ENCODE results near the gene PAX5. TPM values are rescaled to one million over a fixed set of nuclear protein-coding genes. Genes with fewer than 3 reads are reported as not detected.

The PAX5 gene
- total RNA-seq, 1 experiment from 2014 or later = 6.6 TPM

GRCh38 chr9:36922548-36922947 is 111.5 kb downstream of the PAX5 start:
- POLR2A ChIA-PET = no interaction called here

GRCh38 chr9:36914212-36914577 is 119.9 kb downstream of the PAX5 start:
- CTCF ChIA-PET = interaction anchor here (0.8 to 4.7 kb wide), 16 partner anchors 10 to 497 kb away, joined by 3 to 19 read pairs (median 4); no protein-coding TSS in a partner anchor

More at GRCh38 chr9:36922548-36922947, 111.5 kb downstream of the PAX5 start:
- TF ChIP-seq KAT7 (CRISPR knock-in tag; IDR thresholded peaks at IDR 0.05; ENCODE audit: borderline replicate concordance) = no peak
- no peak for TF ChIP-seq FOXP1 (CRISPR knock-in tag; IDR thresholded peaks at IDR 0.05; ENCODE audit: borderline replicate concordance)
- TF ChIP-seq TP53 (CRISPR knock-in tag; IDR thresholded peaks at IDR 0.05) = no peak
- Mint-ChIP-seq H3K4me3 (no peak overlapping the region), H3K9me3 (peaks cover 6% of the 10 kb centered on the region; the same call in 1 of the 2 replicates), H3K36me3 (no peaks in the 10 kb centered on the region), H3K27ac (no peak overlapping the region), H3K4me1 (0 out of 2 replicates have a peak, but pooled peaks cover 4% of the 10 kb centered on the region), H3K27me3 (ENCODE audit: low read depth) (no peaks in the 10 kb centered on the region)
- DNase-seq (ENCODE audit: low spot score) (no peak), ATAC-seq (no peak)
- CTCF ChIA-PET = interaction anchor here (0.7 to 1.3 kb wide), 2 partner anchors 9 to 49 kb away, joined by 4 to 7 read pairs; no protein-coding TSS in a partner anchor

DNA sequence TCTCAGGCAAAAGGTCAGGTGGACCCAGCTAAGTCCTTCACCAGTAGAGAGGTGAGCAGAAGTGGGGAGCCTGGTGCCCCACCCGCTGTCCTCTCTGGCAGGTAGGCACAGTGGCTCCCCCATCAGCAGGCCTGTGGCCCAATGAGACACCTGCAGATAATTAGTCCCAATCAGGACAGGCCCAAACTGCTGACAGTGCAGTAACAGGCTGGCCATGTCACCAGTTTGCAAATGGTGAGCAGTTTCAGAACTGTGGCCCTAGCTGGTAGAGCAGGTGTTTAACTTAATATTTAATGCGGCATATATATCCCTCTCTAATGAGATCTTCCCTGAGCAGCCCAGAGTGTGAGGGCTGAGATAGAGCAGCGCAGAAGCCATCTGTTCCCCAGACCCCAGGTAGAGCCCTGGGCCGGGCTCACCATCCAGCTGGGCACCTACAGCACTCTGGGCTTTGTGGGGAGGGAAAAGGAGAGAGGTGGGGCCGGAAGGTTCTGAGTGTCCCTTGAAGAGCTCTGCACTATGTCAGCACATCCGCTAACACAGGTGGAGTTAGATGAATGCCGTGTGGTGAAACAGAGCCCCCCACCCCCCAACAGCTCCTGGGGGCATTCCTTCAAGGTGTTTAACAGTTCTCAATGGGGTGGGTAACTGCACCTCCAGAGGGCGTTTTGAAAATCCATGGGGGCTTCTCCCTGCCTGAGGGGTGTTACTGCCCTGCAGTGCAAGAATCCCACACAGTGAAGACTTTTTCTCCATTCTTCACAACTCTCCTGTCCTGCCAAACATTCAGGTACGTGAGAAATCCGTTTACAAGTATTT is 120.5 kb downstream of the PAX5 start:
- ATAC-seq (peak; percentile 88), DNase-seq (ENCODE audit: low spot score) (peak; percentile 46)
- H3K4me3 Mint-ChIP-seq = no peak overlapping the region
- H3K9me3 Mint-ChIP-seq = peaks cover 7% of the 10 kb centered on the region
- ChIA-PET CTCF (interaction anchor here (0.5 to 4.7 kb wide), 25 partner anchors 9 to 498 kb away, joined by 3 to 19 read pairs (median 4); no protein-coding TSS in a partner anchor), POLR2A (no interaction called here)
- H3K27ac Mint-ChIP-seq = no peak overlapping the region
- no peaks in the 10 kb centered on the region for H3K27me3 Mint-ChIP-seq (ENCODE audit: low read depth)
- H3K36me3 Mint-ChIP-seq = no peaks in the 10 kb centered on the region
- peaks cover 8% of the 10 kb centered on the region for H3K4me1 Mint-ChIP-seq
- TF ChIP-seq, protein P1, sequence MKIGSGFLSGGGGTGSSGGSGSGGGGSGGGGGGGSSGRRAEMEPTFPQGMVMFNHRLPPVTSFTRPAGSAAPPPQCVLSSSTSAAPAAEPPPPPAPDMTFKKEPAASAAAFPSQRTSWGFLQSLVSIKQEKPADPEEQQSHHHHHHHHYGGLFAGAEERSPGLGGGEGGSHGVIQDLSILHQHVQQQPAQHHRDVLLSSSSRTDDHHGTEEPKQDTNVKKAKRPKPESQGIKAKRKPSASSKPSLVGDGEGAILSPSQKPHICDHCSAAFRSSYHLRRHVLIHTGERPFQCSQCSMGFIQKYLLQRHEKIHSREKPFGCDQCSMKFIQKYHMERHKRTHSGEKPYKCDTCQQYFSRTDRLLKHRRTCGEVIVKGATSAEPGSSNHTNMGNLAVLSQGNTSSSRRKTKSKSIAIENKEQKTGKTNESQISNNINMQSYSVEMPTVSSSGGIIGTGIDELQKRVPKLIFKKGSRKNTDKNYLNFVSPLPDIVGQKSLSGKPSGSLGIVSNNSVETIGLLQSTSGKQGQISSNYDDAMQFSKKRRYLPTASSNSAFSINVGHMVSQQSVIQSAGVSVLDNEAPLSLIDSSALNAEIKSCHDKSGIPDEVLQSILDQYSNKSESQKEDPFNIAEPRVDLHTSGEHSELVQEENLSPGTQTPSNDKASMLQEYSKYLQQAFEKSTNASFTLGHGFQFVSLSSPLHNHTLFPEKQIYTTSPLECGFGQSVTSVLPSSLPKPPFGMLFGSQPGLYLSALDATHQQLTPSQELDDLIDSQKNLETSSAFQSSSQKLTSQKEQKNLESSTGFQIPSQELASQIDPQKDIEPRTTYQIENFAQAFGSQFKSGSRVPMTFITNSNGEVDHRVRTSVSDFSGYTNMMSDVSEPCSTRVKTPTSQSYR (CRISPR knock-in tag; IDR thresholded peaks at IDR 0.05) = no peak
- TF ChIP-seq, protein P2, sequence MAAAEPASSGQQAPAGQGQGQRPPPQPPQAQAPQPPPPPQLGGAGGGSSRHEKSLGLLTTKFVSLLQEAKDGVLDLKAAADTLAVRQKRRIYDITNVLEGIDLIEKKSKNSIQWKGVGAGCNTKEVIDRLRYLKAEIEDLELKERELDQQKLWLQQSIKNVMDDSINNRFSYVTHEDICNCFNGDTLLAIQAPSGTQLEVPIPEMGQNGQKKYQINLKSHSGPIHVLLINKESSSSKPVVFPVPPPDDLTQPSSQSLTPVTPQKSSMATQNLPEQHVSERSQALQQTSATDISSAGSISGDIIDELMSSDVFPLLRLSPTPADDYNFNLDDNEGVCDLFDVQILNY (CRISPR knock-in tag; IDR thresholded peaks at IDR 0.05) = no peak
- TF ChIP-seq ETV6 (CRISPR knock-in tag; IDR thresholded peaks at IDR 0.05) (no peak), AFF4 (CRISPR knock-in tag; IDR thresholded peaks at IDR 0.05; ENCODE audit: borderline replicate concordance) (no peak), ZNF396 (CRISPR knock-in tag; IDR thresholded peaks at IDR 0.05; ENCODE audit: borderline replicate concordance) (no peak), ZNF416 (CRISPR knock-in tag; IDR thresholded peaks at IDR 0.05) (no peak), FOXP1 (CRISPR knock-in tag; IDR thresholded peaks at IDR 0.05; ENCODE audit: borderline replicate concordance) (no peak)

More at GRCh38 chr9:36914212-36914577, 119.9 kb downstream of the PAX5 start:
- peaks cover 10% of the 10 kb centered on the region for H3K9me3 Mint-ChIP-seq
- no peaks in the 10 kb centered on the region for H3K27me3 Mint-ChIP-seq (ENCODE audit: low read depth)
- no peaks in the 10 kb centered on the region for H3K36me3 Mint-ChIP-seq
- TF ChIP-seq ZNF138 (CRISPR knock-in tag; conservative IDR thresholded peaks at IDR 0.05) = no peak
- TF ChIP-seq FOXK1 (CRISPR knock-in tag; IDR thresholded peaks at IDR 0.05) = no peak
- TF ChIP-seq, protein P3, sequence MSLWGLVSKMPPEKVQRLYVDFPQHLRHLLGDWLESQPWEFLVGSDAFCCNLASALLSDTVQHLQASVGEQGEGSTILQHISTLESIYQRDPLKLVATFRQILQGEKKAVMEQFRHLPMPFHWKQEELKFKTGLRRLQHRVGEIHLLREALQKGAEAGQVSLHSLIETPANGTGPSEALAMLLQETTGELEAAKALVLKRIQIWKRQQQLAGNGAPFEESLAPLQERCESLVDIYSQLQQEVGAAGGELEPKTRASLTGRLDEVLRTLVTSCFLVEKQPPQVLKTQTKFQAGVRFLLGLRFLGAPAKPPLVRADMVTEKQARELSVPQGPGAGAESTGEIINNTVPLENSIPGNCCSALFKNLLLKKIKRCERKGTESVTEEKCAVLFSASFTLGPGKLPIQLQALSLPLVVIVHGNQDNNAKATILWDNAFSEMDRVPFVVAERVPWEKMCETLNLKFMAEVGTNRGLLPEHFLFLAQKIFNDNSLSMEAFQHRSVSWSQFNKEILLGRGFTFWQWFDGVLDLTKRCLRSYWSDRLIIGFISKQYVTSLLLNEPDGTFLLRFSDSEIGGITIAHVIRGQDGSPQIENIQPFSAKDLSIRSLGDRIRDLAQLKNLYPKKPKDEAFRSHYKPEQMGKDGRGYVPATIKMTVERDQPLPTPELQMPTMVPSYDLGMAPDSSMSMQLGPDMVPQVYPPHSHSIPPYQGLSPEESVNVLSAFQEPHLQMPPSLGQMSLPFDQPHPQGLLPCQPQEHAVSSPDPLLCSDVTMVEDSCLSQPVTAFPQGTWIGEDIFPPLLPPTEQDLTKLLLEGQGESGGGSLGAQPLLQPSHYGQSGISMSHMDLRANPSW (CRISPR knock-in tag; conservative IDR thresholded peaks at IDR 0.05; ENCODE audit: low read depth) = no peak
- TF ChIP-seq RELA (CRISPR knock-in tag; IDR thresholded peaks at IDR 0.05; ENCODE audit: borderline replicate concordance) = no peak
- no peak for TF ChIP-seq FOXJ3 (CRISPR knock-in tag; IDR thresholded peaks at IDR 0.05; ENCODE audit: borderline replicate concordance)
- TF ChIP-seq, protein P4, sequence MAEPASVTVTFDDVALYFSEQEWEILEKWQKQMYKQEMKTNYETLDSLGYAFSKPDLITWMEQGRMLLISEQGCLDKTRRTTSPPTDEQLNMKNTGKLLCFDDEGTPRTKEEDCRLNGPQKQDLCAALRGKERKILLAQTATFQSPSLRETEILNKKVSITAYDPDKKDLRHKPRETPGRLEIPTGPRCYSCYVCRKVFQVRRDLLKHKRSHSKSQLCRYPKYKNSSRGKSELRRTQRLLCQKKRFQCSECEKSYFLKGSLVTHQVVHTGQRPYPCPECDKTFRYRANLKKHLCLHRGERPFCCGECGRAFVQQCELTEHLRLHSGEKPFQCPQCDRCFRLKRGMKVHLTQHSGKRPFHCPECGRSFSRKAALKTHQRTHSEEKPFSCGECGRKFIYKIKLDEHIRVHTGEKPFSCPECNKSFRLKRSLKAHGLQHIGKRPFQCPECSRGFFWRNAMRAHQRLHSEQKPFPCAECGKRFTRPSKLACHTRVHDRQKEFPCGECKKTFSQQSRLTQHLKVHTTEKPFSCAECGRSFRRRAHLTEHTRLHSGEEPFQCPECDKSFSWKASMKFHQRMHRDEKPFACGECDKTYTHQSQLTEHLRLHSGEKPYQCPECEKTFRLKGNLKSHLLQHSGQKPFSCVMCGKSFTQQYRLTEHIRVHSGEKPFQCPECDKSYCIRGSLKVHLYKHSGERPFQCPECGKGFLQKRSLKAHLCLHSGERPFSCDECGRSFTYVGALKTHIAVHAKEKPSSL (CRISPR knock-in tag; conservative IDR thresholded peaks at IDR 0.05) = no peak
- no peak for TF ChIP-seq ZNF263 (CRISPR knock-in tag; IDR thresholded peaks at IDR 0.05; ENCODE audit: low read depth)
- TF ChIP-seq ZNF671 (CRISPR knock-in tag; IDR thresholded peaks at IDR 0.05) = no peak
- H3K27ac Mint-ChIP-seq = no peak overlapping the region
- POLR2A ChIA-PET = no interaction called here
- no peak overlapping the region for H3K4me3 Mint-ChIP-seq
- DNase-seq (ENCODE audit: low spot score) (no peak), ATAC-seq (no peak)
- peaks cover 7% of the 10 kb centered on the region for H3K4me1 Mint-ChIP-seq

Data from WTC11 (cell line).